Activated CD4-positive, CD25-positive, alpha-beta regulatory T cell treated with anti-CD3 and anti-CD28 coated beads, Interleukin-2, amount 50 U/mL, for 24 hours (primary cell): ENCODE data around the gene C13orf46.
"Not testable (repeated sequence)": the region's sequence is repeated elsewhere in the genome, so short reads cannot be mapped to it uniquely, and the experiment has no call there.

ENCODE experiments used
- ATAC-seq, 2 donors: fragments of 150-1000 bp; cut with Tn5 transposase; one replicate each; pipeline ENCODE4 v1.10.0; 2021; ENCODE audit warnings: mild to moderate bottlenecking in 1 of 2, moderate library complexity in 1 of 2

The C13orf46 gene

DNA sequence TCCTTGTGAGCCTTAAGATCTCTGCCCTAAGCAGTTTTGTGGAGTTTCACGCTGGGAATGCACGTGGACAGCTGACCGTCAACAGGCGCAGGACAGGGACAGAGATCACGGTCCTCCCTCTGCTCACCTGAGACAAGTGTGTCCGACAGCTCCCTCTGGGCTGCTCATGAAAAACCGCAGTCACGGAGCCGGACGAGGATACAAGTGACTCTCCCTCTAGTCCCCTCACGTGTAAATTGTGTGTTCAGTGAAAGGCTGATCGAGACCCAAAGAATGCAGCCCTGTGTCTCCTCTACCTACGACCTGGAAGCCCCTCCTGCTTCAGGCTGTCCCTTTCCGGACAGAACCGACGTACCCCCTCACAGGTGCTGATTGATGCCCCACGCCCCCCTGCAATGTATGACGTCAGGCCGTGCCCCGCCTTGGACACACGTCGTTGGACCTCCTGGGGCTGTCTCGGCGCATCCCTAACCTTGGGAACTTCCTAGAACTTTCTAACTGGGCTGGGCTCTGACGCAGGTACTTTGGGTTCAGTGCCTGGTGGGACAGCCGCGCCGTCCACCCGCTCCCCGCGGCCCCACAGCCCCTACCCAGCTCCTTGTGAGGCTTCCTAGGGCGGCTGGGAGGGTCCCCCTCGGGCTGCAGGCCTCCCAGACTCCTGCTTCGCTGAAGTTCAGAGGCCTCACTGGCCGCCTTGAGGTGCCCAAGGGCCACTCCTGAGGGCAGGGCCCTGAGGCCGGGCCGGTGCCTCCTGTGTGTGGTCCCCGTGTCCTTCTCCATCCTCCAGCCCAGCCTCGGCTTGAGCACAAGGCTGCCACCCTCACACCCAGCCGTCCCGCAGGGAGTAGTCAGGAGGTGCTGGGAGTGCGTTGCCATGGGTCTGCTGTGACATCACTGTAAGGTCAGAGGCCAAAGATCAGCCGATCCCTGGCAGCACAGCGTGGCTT is at the start of gene C13orf46:
Gene C13orf46, minus strand, starts transcription at position 859 of the 947 bp plus-strand sequence. Its CDS starts 79 bp downstream, at position 780.
- ATAC-seq, result no peak

- no peak for ATAC-seq
Observed at GRCh38 chr13:114022876-114023275, 49.0 kb upstream of the C13orf46 start.

DNA sequence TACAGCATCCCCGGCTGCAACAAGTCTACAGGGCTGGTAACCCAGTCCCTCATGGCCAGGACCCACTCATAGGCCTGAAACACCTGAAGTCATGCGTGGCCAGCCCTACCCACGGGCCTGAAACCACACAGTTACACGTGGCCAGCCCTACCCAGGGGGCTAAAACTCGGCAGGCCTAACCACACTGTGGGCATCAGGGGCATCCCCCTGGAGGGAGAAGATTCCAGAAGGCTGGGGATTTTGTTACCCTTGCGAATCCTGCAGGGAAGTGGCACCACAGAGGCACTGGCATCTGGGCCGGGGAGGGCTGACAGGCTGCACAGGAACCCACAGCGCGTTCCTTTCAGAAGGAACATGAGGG is 48.4 kb upstream of the C13orf46 start:
- no peak for ATAC-seq

DNA sequence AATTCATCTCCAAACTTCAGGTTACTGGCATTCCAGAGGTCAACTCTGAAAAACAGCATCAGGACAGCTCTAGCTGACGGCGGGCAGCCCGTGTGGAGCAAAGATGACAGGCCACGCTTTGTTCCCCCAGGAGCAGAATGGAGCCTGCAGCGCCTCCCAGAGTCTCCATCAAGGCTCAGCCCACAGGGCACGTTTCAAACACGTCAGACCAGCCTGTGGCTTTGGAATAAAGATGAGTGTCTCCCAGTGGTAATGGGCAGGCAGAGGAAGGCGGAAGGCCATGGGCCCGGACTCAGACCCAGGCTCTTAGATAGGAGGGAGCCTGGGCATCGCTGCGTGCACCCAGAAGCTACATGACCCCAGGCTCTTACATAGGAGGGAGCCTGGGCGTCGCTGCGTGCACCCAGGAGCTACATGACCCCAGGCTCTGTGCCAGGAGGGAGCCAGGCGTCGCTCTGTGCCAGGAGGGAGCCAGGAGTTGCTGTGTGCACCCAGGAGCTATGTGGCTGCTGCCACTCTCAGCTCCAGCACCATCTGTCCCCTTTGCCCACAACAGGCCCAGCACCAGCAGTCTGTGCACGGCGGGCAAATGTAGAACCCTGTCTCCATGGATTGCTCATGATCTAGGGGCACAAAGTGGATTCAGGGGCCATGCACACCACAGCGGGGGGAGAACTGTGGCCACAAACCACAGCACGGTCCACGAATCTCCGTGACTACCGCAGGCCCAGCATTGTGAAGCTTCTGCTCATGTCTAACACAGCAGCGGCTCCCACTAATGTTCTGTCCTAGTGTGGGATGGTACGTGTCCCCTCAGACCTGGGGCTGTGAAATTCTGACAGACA is 47.8 kb upstream of the C13orf46 start:
- no peak for ATAC-seq

DNA sequence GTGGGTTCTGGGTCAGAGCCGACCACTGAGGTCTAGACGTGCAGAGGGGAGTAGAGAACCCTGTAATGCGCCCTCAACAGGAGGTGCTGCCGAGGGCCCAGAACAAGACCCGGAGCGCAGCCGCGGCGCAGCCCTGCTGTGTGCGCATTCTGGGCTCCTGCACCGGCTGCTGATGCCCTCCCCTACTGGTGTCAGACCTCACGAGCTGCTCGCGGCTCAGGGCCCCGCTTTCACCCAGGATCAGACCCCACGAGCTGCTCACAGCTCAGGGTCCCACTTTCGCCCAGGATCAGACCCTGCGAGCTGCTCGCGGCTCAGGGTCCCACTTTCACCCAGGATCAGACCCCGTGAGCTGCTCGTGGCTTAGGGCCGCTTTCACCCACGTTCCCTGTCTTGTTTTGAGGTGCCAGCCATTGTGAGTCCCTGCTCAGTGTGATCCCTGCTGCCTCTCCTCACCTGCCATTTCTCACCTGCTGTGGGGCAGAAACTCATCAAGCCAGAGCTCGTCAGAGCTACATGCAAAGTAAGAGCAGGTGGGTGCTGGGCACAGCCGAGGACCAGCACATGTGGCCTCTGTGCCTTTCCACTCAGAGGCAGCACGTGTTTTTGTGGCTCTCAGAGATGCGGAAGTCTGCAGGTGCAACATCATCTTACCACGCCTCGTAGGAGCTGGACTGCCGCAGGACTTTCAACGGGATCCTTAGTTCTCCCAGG is 47.0 kb upstream of the C13orf46 start:
- no peak for ATAC-seq

DNA sequence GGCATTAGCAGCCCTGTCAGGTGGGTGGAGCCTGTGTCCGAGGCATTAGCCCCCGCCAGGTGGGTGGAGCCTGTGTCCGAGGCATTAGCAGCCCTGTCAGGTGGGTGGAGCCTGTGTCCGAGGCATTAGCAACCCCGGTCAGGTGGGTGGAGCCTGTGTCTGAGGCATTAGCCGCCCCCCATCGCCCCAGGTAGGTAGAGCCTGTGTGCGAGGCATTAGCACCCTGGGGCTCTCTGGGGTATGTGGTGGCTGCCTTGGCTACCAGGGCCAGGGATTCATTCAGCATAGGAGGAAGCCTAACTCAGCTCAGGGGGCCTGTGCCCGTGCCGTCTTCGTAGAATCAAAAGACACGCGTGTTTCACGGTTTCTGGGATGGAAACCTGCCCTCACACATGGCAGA is 46.3 kb upstream of the C13orf46 start:
- not testable (repeated sequence) for ATAC-seq

DNA sequence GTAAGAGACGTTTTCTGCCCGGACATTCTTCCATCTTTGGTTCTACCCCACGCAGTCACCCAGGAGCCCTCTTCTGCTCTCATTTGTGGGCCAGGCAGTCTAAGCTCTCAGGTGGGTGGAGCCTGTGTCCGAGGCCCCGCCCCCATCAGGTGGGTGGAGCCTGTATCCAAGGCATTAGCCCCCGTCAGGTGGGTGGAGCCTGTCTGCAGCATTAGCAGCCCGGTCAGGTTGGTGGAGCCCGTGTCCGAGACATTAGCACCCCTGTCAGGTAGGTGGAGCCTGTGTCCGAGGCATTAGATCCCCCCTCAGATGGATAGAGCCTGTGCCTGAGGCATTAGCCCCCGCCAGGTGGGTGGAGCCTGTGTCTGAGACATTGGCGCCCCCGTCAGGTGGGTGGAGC is 45.5 kb upstream of the C13orf46 start:
- ATAC-seq, result peak in 1 of 2 donors; percentile 13

- no peak for ATAC-seq
Observed at GRCh38 chr13:114018461-114019055, 44.7 kb upstream of the C13orf46 start.

DNA sequence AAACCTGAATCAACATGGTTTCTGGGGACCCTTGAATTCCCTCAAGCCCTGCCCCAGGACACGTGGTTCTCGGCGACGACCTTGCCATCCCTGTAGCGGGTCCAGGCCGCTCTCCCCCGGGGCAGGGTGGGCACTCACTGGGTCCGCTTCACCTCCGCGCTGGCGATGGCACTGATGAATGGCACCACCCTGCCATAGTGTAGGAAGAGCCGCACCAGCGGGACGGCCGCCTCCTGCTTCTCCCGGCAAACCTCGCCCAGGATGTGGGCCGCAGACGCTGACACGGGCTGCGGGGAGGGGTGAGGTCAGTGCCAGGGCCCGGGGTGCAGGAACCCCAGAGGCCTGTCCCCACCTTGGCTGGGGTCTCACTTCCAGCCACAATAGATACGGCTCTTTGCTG is 44.1 kb upstream of the C13orf46 start:
- no peak for ATAC-seq

DNA sequence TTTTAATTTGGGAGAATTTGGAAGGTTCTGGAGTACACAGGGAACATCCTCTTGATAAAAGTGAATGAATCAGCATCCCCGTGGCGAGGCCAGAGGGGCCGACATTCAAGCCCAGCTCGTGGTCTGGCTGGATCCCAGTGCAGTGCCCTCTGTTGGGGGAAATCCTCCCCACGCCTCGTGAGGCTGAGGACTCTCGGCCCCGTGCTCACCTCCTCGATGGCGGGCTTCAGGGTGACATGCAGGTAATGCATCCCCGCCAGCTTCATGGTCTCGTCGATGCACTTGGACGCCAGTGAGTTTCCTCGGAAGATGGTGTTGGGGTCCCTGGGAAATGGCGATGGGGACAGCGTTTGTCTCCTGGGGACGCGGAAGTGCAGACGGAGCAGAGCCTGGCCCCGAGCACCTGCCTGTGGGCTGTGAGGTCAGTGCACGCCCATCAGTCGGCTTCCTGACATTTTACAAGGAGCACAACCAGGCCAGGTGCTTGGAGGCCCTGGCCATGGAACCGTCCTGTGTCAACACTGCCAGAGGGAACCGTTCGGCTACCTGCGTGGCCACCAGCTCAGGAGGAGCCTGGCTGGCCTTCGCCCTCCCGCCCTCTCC is 43.3 kb upstream of the C13orf46 start:
- no peak for ATAC-seq

DNA sequence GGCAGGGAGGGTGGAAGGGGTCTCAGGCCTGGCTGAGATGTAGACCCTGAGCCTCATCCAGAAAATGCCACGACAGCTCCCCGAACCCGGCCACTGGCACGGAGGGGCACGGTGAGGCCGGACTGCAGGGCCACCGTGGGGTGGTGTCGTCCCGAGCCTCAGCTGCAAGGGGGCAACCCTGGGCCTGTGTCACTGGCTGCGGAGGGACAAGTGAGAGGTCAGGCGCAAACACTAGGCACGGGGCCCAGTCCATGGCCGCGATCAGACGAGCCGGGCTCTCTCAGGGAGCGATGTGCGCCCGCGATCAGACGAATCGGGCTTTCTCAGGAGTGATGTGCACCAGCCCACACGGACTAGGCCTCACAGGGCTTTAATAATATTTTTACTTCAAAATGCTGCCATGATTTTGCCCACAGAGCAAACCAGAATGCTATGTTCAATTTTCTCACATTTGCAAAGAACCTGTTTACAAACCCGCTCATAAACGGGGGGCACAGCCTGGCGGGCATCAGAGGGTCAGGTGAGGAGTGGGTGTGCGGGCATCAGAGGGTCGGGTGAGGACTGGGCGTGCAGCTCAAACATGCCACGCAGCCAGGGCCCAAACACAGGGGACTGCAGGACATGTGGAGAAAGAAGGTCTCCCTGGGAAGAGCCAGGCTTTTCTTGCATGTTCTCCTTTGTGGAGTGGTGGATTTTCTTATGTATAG is 42.6 kb upstream of the C13orf46 start:
- no peak for ATAC-seq

DNA sequence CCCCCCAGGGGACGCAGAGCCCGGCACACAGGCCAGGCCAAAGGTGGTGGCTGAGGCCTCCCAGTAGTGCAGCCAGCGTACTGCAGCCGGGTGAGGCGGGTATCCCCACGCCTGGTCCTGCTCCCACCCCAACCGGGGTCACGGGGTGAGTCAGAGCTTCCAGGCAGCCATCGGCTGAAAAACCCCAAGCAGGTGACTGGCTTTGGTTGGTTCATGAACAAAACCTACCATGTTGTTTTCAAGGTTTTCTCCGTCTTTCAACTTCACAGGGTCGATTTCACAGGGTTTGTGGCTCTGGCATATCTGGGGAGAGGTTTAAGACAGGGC is 42.1 kb upstream of the C13orf46 start:
- ATAC-seq, result peak; percentile 13 to 38

GRCh38 chr13:114015111-114015968 is 41.5 kb upstream of the C13orf46 start:
- no peak for ATAC-seq

DNA sequence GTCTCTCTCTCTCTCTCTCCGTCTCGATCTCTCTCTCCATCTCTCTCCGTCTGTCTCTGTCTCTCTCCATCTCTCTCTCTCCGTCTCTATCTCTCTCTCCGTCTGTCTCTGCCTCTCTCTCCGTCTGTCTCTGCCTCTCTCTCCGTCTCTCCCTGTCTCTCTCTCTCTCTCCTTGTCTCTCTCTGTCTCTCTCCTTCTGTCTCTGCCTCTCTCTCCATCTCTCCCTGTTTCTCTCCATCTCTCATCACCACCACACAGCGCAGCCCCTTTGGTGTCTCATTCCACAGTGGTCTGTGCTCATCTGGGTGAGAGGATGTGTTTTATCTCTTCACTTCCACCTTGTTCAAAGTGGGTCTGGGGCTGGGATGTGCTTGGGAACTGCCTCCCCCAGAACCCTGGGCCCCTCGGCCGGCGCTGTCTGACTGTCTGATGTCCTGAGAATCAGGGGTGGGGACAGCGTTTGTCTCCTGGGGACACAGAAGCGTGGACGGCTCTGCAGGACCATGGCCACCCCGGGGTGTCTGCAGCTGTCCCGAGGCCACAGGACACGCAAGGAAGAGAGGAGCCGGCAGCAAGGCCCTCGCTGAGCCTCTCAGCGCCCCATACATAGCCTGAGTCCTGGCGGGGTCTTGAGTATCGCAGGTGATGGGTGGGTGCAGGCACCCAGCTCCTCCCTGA is 40.2 kb upstream of the C13orf46 start:
- no peak for ATAC-seq

DNA sequence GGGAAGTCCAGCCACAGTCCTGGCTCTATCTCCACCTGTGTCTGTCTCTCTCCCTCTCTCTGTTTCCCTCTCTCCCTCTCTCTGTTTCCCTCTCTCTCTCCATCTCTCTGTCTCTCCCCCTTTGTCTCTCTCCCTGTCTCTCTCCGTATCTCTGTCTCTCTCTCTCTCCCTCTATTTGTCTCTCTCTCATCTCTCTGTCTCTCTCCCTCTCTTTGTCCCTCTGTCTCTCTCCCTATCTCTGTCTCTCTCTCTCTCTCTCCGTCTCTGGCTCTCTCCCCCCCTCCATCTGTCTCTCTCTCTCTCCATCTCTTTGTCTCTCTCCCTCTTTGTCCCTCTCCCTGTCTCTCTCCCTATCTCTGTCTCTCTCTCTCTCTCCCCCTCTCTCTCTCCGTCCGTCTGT is 39.5 kb upstream of the C13orf46 start:
- ATAC-seq, result no peak

DNA sequence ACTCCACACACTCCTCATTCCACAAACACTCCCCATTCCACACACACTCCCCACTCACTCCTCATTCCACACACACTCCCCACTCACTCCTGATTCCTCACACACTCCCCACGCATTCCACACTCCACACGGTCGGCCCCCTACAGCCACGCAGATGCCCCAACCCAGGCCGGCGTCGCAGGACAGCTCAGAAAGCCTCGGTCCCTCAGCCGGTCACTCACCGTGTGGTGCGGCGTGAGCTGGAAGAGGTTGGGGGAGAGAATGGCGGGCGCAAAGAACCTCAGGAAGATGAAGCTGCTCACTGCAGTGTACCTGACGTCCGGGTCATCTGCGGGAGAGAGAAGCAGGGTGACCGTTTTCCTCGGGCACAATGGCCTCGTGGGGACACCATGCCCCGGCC is 39.0 kb upstream of the C13orf46 start:
- no peak for ATAC-seq

DNA sequence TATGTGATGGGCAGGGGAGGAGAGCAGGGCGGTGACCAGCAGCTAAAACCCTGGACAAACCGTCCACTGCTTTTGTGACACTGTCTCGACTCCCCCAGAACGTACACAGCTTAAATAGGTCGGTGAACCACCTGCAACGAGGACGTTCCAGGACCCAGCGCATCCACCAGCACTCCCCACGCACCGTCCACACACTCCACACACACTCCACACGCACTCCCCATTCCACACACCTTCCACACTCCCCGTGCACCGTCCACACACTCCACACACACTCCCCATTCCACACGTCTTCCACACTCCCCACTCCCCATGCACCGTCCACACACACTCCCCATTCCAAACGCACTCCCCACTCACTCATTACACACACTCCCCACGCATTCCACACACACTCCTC is 38.3 kb upstream of the C13orf46 start:
- no peak for ATAC-seq

DNA sequence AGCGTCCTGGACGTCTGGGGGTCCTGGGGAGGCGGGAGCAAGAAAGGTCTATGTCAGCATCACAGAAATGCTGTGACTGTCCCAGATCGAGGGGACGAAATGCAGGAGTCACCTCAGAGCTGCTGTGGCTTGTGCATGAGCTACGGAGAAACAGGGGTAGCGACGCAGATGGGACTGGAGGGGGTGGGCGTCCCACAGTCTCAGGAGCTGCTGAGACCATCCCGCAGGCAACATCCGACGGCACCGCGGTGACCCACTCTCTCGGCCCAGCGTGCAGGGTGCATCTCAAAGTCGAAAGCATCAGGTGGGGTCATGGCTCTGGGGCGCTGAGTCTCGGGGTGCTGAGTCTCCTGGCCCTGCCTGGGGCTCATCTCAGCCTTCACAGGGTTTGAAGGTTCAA is 37.4 kb upstream of the C13orf46 start:
- ATAC-seq, result no peak

DNA sequence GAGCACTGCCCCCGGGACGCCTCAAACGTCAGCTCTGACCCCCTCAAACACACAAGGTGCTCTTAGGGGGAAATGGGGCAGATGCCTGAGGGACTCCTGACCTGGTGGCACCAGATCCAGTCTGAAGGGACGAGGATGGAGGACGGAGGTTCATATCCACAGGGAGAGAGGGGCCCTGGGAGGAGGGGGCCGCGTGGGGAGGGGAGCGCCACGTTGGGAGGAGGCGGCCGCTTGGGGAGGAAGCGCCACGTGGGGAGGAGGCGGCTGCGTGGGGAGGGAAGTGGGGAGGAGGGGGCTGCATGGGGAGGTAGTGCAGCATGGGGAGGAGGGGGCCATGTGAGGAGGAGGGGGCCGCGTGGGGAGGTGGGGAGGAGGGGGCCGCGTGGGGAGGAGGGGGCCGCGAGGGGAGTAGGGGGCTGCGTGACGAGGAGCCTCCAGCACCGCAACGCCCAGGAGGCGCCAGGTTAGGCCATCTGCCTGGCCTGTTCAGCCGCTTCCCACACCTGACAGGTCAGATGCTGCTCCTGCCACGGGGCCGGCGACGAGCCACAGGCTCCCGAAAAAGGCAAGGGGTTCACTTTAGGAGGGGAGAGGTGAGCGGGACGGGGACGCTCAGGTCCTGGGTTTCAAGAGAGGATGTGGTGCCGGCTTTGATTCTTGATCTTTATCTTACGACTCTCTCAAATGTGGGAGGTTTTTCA is 36.7 kb upstream of the C13orf46 start:
- ATAC-seq, result no peak
